NCI-H510A (cell line): ENCODE measurements around the gene RRAD.

Experiments
- DNase-seq: peaks from one replicate; lab custom pipeline; 2025; lab: John Stamatoyannopoulos, UW

RRAD gene

GRCh38 chr16:66917741-66918140 lies 7.6 kb downstream of the RRAD start:
- DNase-seq = no peak

DNA sequence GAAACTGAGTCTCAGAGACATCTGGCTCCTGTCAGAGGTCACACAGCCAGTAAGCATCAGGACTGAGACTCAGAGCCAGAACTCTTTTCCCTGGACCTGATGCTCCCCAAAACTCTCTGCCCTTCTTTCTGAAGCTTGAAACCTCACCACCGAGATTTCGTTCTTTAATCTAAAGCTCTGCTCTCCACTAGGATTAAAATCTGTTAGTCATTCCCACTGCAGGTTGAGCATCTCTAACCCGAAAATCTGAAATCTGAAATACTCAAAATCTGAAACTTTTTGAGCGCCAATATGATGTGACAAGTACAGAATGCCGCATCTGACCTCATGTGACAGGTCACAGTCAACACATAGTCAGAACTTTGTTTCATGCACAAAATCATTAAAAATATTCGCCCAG lies 8.8 kb downstream of the RRAD start:
- no peak for DNase-seq

- DNase-seq = no peak
Measured at GRCh38 chr16:66915041-66915440, 10.3 kb downstream of the RRAD start.

DNA sequence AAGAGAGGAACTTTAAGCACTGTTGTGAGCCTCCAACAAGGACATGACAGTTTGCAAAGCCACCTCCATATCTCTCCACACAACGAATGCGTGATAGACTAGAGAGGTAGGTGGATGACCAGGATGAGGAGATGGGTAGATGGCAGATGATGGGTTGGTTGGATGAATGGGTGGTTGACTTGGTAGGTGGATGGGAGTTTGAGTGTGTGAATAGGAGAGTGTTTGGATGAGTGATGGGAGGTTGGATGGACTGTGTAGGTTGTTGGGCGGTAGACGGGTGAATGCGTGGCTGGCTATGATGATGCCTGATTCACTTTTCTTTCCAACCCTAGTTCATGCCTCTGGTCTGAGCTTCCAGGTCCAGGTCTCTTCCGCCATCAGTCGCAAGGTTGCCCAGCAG lies 10.8 kb downstream of the RRAD start:
- DNase-seq = no peak

DNA sequence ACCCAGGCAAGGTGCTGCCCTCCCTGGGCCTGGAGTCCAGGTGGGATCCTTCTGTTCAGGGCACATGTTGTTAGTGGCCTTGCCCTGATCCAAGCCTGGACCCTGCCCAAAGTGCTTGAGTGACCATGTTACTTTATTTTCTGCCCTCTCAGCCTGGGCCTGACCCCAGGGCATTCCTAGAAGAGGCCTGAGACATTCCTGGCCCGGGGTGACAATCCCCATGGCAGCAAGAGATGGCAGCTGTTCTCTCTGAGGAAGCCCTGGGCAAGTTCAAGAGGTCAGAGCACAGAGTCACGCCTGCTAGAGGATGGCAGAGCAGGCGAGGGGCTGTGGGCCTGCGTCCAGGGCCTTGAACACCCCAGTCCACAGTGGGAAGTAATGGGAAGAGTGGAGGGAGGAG lies 11.6 kb downstream of the RRAD start:
- no peak for DNase-seq

DNA sequence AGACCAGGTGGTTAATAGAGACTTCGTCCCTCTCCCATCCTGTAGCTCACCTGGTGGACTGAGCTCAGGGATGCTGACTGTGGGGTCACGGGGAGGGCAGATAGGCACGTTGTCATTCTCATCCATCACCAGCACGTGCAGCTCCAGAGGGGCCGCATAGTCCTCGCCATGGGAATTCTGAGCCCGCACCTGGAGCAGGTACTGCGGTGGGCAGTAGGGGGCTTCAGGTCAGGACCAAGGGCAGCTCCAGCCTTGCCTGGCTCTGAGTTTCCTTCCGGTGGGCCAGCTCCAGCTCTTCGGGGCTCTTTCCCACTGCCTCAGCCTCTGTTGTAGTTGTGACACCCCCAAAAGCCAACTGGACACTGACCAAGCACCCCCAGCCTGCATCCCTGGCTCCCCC lies 12.3 kb downstream of the RRAD start:
- no peak for DNase-seq

- no peak for DNase-seq
Measured at GRCh38 chr16:66911801-66912200, 13.5 kb downstream of the RRAD start.

GRCh38 chr16:66911112-66911511 lies 14.2 kb downstream of the RRAD start:
- DNase-seq = no peak

- no peak for DNase-seq
Measured at GRCh38 chr16:66910175-66910940, 15.0 kb downstream of the RRAD start.

DNA sequence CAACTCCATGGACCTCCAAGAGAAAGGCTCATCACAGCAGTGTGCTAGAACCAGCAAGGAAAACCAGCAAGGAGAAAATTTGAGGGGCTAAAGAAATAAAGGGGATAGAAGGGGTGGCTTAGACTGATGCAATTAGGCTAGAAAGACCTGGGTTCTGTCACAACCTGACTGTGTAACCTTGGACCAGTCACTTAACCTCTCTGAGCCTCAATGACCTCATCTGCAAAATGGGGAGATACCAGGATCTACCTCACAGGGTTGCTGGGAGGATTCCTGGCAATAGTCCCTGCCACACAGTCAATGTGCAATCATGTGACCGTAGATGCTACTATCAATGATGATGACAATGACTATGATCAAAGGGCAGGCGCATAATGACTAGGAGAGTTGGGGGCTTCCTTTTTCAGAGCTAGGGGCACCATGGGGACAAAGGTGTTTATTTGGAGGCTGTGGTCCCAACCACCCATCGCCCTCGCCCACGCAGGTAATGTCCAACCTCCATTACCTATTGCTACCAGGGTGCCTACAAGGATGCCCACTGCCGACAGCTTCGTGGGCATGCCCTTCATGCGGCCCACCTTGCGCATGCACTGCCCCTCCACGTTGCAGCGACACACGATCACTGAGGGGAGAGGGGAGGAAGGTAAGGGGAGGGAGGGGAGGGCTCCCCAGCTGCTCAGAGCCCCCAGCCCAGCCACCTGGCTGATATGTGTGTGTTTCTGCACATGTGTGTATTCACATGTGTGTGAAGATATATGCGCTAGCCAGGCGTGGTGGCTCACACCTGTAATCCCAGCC lies 16.4 kb downstream of the RRAD start:
- DNase-seq = no peak

DNA sequence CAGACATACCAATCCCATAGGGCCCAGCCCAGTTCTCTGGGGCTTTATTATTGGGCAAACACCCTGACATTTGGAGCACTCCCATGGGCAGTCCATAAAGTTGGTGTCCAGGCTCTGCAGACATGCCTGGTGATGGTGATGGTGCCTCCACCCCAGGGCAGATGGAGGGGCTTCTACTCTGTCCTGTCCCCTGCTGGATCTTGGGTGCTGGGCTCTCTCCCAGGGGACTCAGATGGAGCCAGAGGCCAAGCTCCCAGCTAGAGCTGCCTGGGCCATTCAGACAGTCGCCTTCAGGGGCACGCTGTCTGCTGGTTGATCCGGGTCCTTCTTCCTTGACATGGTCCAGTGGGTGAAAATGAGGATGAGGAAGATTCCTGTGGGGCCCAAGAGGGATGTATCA lies 17.2 kb downstream of the RRAD start:
- no peak for DNase-seq

DNA sequence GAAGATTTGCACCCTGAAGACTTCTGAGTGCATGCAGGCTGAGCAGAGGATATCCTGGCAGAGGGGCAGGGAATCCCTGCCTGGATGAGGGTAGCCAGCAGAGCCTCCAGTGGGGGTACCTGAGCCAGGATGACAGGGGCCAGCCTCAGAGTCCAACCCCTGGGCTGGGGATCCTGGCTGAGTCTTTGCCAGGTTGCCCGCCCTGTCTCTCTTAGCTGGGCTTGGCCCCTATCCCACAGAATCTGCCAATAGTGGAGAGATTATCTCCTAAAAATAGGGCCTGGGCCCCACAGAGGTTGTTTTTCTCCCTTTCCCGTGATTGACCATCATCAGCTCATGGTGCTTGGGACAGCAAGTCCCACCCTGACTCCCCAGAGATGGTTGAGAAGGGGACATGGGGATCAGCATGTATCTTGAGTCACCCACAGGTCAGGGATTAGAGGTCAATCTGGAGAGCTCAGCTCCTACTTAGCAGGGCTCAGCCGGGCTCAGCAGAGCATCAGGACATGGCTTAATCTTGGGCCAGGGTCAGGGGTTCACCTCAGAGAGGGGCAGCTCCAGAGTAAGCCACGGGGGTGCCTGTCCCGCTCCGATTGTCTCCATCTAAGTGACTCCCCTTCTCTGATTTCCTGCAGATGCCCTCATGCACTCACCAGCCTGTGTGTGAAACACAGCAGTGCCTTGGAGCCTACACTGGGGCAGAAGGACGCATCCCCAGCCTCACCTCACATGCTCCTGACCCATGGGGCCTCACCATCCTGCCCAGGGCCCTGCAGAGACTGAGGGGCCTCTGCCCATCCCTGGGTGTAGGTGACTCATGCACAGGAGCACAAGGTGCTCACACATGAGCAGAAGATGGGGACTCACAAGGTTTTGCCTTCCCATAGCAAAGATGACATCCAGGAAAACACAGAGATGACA lies 18.2 kb downstream of the RRAD start:
- DNase-seq = no peak

DNA sequence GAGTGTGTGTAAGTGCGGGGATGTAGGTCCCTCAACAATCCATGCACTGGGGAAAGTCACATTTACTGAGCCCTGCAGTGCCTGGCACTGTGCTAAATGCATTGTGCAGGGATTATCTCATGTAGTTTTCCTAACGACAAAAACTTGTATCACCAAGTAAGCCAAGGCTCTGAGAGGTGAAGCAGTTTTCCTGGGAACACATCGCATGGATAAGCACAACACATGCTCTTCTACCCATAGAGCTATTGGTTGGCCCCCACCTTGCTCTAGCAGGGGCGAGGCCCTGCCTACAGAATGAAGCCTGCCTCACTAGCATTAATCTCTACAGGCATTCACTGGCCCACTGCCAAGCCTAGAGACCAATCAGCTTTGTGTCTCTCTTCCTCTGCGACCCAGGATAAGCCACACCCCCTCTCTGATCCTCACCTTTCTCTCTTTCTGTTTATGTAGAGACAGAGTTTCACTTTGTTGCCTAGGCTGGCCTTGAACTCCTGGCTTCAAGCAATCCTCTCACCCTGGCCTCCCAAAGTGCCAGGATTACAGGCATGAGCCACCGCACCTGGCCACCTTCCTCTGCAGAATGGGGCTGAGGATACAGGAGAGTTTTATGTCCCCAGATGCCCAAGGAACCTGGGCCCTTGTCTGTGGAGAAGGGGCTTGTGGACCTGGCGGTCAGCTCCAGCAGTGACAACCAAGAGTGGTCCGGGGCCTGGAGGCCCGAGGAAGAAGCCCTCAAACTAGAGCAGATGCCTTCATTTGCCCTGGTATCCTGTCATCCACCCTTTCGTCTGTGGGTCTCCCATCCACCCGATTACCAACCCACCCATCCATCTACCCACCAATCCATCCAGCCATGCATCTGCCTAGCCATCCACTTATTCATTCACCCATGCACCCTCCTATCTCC lies 19.4 kb downstream of the RRAD start:
- DNase-seq = peak; percentile 77

- DNase-seq = no peak
Measured at GRCh38 chr16:66904846-66905632, 20.3 kb downstream of the RRAD start.

DNA sequence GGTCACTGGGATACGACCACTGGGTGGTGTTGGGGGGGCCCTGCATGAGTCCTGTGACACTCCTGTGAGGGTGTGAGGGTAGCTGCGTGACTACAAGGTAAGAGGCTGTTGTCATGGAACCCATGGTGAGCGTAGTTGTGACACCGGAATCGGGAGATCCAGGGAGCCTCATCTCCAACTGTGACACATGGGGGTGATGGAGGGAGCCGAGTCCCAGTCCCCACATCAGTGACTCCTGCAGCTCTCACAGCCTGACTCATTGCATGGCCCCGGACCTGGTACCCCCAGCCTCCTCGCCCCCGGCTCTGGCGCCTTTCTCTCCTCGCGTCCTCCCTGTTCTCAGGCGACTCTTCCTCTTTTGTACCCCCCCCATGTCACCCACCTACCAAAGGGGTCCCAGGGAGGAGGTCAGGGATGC lies 20.9 kb downstream of the RRAD start:
- DNase-seq = no peak

GRCh38 chr16:66903544-66904427 lies 21.5 kb downstream of the RRAD start:
- no peak for DNase-seq

DNA sequence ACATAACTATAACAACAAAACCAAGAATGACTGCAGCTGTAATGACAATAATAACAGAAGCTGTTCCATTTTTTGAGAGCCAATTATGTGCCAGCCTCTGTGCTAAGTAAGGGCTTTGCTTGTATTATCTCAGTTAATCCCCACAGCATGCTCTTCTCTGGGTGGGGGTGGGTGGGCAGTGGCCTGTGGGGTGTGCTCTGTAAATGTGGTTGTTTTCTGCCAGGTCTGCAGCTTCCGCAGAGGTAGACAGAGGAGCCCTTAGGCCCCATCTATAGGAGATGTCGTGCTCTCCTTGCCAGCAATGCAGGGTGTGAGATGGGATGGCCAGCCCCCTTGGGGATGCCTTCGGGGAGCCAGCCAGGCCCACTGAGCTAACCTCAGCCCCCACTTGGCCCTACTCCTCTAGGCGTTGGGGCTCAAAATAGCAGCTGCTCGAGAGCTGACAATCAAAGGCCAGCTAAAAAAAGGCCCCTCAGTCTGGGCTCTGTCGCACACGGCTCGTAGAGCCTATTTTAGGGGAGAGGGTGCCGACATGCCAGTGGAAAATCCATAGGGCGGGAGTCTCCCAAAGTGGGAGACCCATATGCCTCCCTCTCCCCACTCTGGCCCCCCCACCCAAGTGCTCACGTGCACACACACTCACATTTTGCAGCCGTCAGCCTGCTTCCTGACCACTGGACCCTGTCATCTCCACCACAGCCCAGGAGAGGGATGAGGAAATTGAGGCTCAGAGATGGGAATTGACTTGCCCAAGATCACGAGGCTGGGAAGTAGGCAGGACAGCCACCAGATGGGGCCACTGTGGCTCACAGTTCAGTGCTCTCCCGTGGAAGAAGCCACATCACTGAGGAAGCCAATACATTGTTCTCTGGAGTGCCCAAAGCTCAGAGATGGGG lies 22.4 kb downstream of the RRAD start:
- no peak for DNase-seq

DNA sequence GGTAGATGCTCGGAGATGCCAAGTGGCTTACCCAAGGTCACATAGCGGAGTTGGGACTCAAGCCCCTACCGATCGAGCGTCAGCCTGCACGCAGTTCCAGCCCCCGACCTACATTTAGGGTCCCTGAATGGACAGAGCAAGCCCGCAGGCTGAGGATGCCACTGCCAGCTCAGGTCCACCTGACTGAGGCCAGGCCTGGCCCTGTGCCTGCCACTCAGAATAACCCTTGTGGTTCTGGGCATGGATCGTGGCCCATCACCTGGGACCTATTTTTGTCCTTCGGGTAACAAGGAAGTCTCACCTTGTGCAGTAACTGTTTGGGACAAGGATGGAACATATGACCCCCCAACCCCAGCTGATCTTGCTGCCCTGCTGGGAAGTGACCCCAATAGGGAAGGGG lies 23.7 kb downstream of the RRAD start:
- DNase-seq = no peak
